Stimulated activated CD8-positive, alpha-beta memory T cell treated with anti-CD3 and anti-CD28 coated beads, Interleukin-7, amount 100 ng/mL, for 48 hours (primary cell): ENCODE data around the gene SLC2A4.
A peak's percentile ranks its signal among the peaks of the same experiment; 100 is the strongest.

Experiments
- DNase-seq, 2 donors: peaks; one replicate each; pipeline ENCODE4 v3.0.0-alpha.2; 2020; ENCODE audit warnings: low read depth in 1 of 2; ENCODE audit errors: extremely low read depth in 1 of 2

SLC2A4 gene

GRCh38 chr17:7263801-7264078 is 17.8 kb upstream of the SLC2A4 start:
- DNase-seq, result no peak

DNA sequence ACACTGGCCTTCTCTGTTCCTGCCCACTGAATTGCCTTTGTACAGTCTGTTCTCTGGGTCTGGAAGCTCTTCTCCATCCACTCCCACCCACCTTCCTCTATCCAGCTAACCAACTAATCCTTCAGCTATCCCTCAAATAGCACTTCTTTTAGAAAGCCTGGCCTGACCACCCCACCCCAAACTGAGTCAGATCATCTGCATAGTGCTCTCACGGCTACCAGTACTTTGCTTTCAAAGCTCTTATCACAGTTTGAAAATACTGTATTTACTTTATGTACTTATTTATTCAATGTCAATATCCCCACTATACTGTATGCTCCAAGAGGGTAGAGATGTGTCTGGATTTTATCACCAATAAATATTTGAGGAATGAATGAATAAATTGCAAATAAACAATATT is 14.7 kb upstream of the SLC2A4 start:
- DNase-seq, result no peak

GRCh38 chr17:7279448-7279847 is 2.1 kb upstream of the SLC2A4 start:
- no peak for DNase-seq

GRCh38 chr17:7280519-7281073 is 922 bp upstream of the SLC2A4 start:
- peak; percentile 60 to 67 for DNase-seq

DNA sequence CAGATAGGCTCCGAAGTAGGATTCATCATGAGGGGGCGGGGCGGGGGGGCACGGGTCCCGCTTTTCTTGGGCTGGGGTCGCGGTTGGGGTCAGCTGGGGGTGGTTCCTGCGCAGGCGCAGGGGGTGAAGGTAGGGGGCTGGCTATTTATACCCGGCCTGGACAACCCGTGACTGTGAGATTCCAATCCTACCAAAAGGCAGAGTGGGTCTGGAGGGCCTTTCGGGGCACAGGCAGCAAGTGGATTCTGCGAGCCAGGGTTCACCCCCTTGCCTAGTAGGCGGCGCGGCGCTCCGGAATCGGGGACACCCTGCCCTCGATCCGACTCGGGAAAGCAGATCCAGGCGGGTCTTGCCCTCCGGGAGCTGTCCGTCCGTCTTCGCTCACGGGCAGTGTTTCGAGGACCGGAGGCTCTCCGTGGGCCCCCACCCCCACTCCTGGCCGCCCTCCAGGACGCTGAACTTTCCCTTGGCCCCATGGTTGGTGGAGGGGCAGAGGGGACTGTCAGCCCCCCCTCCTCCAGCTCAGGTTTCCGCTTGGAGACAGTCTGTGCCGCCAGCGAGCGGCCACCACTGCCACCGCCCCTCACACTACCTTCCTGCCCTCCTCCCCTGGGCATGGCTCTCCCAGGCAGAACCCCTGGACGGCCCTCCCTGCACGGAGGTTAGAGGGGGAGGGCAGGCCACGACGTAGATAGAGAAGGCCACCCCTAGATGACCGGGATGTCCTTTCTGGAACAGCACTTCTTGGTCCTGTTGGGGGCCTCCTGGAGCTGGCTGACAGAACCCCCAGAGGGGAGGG is 634 bp downstream of the SLC2A4 start:
- DNase-seq, result no peak

DNA sequence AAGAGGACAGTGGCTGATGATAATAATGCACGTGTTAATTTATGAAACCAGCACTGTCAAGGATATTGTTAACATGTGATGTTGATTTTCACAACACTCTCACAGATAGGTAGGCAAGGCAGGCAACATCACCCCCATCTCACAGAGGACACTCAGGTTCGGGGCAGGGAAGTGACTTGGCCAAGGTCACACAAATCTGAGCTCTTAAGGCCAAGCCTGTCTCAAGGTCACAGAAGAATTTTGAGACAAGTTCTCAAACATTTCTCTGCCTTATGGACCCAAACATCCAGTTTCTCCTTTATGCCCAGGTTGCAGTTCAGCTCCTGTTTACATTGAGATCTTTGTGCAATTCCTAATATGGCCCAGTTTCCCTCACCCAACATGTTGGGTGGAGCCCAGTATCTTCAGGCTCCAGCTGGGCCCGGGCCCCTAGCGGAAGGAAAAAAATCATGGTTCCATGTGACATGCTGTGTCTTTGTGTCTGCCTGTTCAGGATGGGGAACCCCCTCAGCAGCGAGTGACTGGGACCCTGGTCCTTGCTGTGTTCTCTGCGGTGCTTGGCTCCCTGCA is 1.3 kb downstream of the SLC2A4 start:
- no peak for DNase-seq

- no peak for DNase-seq
These were observed 2.1 kb downstream of the SLC2A4 start for GRCh38 chr17:7283471-7284216.

DNA sequence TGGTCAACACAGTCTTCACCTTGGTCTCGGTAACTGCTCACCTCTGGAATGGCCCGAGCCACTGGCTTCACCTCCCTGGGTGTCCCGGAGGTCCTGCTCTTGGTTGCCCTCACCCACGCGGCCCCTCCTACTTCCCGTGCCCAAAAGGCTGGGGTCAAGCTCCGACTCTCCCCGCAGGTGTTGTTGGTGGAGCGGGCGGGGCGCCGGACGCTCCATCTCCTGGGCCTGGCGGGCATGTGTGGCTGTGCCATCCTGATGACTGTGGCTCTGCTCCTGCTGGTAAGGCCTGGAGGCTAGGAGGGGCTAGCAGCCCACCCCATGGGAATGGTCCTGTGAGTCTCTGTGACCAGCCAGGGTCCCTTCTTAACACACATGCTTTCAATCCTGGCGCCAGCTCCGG is 3.4 kb downstream of the SLC2A4 start:
- DNase-seq, result no peak

GRCh38 chr17:7285679-7286078 is 4.2 kb downstream of the SLC2A4 start:
- DNase-seq, result no peak

- no peak for DNase-seq
These were observed 7.9 kb downstream of the SLC2A4 start for GRCh38 chr17:7289256-7290032.

GRCh38 chr17:7290166-7290565 is 8.6 kb downstream of the SLC2A4 start:
- no peak for DNase-seq

DNA sequence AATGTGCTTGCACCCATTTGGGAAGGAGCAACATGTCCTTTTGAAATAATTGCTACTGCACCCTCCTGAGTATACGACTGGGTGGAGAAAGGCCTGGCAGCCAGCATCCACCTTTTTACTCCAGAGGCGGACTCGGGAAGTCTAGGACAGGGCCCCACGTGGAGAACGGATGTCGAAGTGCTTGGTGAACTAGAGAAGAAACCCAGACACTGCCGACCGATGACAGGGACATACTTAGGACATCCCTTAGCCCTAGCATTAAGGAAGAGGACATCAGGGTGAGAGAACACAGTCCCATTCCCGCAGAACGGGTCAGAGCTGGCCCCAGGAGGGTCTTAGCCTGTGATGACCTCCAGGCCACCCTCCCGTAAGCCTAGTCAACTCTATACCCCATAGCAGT is 9.2 kb downstream of the SLC2A4 start:
- no peak for DNase-seq

- DNase-seq, result no peak
These were observed 10.7 kb downstream of the SLC2A4 start for GRCh38 chr17:7292194-7292593.

- no peak for DNase-seq
These were observed 11.2 kb downstream of the SLC2A4 start for GRCh38 chr17:7292729-7293128.

GRCh38 chr17:7293159-7293558 is 11.6 kb downstream of the SLC2A4 start:
- DNase-seq, result no peak

- no peak for DNase-seq
These were observed 12.5 kb downstream of the SLC2A4 start for GRCh38 chr17:7293816-7294613.

GRCh38 chr17:7294614-7295153 is 13.2 kb downstream of the SLC2A4 start, which contains the start of gene YBX2:
Gene YBX2 (minus strand): TSS chr17:7294639. CDS start chr17:7294500, 139 bp downstream.
- DNase-seq, result peak in 1 of 2 donors; percentile 79

- DNase-seq, result no peak
These were observed 14.0 kb downstream of the SLC2A4 start for GRCh38 chr17:7295230-7296180.
